A172 (cell line): Measurements from ENCODE around the gene EN2. TPM values are rescaled to one million over a fixed set of nuclear protein-coding genes. Genes with fewer than 3 reads are reported as not detected.

Experiments used
- DNase-seq: peaks from one replicate; pipeline ENCODE4 v3.0.0-alpha.2; 2015; ENCODE audit warnings: low spot score
- total RNA-seq: library from RNA; depleted of rRNA; stranded (reverse); fragments of >200 nt; shearing (Covaris generic); gene quantifications from 2 replicates; pipeline ENCODE4 v1.2.3, GENCODE V29; 2014

The EN2 gene
- total RNA-seq, 1 experiment from 2014 or later = not detected

GRCh38 chr7:155450970-155451801 is 6.7 kb upstream of the EN2 start:
- no peak for DNase-seq

GRCh38 chr7:155451840-155452239 is 6.1 kb upstream of the EN2 start:
- DNase-seq = no peak

GRCh38 chr7:155452505-155453295 is 5.2 kb upstream of the EN2 start:
- no peak for DNase-seq

DNA sequence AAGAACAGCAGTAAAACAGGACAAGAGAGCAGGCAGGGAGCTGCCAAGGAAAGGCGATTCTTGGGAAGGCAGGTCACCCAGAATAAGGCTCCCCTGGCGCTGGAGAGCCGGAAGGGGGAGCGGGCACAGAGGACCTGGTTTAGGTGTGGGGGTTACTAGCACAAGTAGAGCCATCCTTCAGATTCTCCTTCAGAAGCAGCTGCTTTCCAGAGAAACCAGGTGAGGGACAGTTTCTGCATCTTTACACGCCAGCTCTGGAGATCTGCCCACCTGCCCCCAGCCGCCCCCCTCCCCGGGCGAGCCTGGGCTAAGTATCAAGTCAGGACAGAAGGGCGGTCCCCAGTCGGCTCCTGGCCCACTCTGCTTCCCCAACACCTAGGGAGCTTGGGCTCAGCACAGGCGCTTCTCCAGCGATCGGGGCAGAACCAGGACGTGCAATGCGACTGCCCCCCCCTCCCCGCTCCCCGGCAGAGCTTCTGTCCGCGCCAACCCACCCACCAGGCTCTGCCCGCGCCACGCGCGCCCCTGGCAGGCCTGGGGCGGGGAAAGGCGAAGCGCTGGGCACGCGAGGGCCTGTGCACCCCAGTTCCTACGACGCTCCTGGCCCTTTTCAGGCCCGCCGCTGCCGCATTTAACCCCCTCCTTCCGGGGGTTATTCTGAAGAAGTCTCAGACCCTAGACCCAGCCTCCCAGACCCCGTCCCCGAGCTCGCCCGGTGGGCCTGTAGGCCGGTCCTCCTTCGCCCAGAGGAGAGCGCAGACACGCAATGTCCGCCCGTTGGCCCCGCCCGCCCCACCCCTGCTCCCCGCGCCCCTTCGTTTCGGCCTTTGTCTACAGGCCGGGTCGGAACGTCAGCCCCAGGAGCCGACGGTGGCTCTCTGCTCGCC is 4.4 kb upstream of the EN2 start:
- no peak for DNase-seq

GRCh38 chr7:155454183-155455112 is 3.5 kb upstream of the EN2 start:
- no peak for DNase-seq

- no peak for DNase-seq
These were observed 2.7 kb upstream of the EN2 start for GRCh38 chr7:155455132-155455693.

GRCh38 chr7:155455776-155456737 is 1.9 kb upstream of the EN2 start:
- no peak for DNase-seq

GRCh38 chr7:155456738-155457543 is 988 bp upstream of the EN2 start:
- no peak for DNase-seq

- no peak for DNase-seq
These were observed 302 bp upstream of the EN2 start for GRCh38 chr7:155457544-155458110.

DNA sequence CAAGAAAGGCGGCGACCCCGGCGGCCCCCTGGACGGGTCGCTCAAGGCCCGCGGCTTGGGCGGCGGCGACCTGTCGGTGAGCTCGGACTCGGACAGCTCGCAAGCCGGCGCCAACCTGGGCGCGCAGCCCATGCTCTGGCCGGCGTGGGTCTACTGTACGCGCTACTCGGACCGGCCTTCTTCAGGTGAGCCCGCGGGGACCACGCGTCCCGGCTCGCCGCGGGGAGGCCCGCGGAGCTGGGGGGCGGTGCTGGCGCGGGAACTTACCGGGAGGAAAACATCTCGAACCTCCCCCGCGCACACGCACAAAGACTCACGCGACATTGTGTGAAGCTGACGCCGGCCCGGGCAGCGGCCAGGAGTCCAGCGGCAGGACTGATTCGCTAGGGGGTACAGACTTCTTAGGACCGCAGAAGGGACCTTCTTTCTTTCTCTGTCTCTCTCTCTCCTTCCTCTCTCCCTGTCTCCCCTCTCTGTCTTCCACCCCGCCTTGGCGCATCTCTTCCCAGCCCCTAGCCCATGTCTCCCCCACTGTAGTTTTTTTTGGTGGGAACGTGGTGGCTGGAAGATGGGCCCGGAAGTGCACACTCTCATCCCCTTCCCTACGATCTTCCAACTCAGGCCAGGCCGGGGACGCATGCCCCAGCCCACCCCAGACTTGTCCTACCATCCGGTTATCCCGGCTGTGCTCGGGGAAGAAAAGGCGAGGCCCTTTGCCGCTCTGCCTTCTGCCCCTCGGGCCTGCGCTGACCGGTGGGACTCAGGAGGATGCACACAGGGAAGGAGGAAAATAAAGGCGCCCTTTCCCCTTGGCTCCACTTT is 1.2 kb downstream of the EN2 start:
- no peak for DNase-seq

DNA sequence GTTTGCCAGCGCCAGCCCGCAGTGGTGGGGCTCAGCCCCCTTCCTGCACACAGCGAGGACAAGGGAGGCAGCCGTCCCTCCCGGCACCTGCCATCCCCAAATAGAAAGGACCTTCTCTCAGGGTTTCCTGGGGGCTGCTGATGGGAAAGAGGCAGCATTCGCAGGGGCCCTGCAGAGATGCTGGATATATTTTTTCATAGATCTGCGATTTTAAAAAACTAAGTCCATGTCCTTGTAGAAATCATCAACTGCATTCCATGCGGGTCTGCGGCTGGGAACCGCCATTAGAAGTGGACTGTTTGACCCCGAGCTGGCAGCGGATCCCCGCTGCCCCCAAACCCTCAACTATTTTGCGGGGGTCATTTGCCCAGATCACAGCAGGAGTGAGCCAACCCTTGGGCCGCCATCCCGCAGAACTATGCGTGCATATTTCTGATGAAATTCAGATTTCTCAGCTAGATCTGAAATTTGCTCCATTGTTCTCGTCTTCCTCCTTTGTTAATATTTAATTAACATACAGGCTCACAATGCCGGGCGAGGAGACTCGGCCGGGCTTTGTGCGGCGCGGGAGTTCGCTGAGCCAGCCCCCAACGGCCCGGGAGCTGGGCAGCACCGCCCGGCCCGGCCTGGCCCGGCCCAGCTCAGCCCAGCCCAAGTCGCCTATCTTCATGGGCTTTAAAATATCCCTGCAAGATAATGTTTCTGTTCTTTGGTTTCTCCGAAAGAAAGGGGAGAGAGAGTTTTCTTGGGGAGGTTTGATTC is 2.0 kb downstream of the EN2 start:
- no peak for DNase-seq

DNA sequence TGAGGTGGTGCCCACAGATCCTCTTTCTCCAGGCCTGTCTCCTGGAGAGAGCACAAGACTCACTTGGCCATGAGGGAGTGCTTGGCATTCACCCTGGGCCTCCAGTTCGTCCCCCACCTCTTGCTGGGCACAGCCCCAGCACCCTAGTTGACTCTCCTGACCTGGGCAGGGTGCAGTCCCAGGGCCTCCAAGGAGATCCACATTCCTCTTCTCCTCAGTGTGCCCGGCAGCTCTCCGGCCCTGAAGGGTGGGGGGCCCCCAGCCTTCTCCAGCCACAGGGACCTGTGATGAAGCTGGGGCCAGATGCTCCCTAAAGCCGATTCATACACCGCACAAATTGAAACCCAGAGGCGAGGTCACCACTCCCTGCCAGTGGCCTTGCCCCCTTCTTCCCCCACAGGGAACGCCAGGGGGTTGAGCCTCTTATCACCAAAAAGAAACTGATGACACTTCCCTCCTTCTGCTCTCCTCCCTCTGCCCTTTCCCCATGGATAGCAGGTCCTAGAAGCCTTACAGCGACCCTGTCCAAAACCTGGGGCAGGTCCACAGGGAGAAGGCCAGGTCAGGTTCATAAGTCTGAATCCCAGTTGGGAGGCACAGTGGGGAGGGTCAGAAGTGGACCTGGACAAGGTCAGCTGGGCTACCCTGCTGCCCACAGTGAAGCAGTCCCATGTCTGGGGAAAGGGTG is 3.1 kb downstream of the EN2 start:
- no peak for DNase-seq

GRCh38 chr7:155461631-155462030 is 3.7 kb downstream of the EN2 start:
- no peak for DNase-seq

GRCh38 chr7:155462163-155462735 is 4.3 kb downstream of the EN2 start:
- no peak for DNase-seq

- no peak for DNase-seq
These were observed 5.3 kb downstream of the EN2 start for GRCh38 chr7:155463114-155463811.
